Measurements from ENCODE around the gene AP1S1.
"Not testable (repeated sequence)": the region's sequence is repeated elsewhere in the genome, so short reads cannot be mapped to it uniquely, and the experiment has no call there.

AP1S1 gene

DNA sequence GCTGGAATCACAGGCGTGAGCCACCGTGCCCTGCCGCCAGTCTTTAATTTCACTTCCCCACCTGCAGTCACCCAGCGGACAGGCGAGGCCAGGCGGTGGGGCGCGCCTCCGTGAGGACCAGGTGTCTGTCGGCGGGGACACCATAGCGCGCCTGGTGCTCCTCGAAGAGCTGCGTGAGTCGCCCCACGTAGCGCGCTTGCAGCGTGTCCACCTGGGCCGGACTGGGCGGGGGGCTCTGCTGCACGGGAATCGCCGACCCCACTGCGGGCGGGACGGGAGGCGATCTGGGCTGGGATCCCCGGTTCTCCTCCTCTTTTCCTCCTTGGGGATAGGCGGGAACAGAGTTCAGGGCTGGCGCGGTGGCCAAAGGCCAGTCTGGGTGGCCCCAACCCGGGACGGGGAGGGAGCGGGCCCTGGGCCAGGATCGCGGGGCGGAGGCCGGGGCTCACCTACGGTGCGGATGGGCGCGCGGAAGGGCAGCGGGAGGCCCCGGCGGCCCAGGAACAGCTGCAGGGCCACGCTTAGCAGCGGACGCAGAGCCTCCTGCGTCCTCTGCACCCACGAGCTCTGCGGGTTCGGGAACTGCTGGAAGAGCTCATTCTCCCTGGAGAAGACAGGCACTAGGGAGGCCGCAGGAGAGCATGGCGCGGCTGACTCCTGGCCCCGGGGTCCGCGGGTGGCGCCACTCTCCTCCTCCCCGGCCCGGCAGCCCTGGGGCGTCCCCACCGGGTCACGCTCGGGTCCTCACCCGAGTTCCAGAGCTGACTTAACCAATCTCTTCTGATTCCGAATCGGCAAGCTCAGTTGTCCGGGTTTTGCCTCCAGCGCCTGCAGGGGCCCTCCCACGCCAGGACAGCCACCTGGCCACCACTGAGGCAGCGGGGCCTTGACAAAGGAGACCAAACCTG is 47.7 kb downstream of the AP1S1 start:
- no peak for DNase-seq

DNA sequence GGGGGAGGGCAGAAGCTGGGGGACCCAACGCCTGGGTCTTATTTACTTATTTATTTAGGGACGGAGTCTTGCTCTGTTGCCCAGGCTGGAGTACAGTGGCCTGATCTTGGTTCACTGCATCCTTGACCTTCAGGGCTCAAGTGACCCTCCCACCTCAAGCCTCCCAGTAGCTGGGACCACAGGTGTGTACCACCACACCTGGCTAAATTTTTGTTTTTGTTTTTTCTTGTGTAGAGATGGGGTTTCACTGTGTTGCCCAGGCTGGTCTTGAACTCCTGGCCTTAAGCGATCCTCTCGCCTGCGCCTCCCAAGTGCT is 48.3 kb downstream of the AP1S1 start:
- DNase-seq = no peak

DNA sequence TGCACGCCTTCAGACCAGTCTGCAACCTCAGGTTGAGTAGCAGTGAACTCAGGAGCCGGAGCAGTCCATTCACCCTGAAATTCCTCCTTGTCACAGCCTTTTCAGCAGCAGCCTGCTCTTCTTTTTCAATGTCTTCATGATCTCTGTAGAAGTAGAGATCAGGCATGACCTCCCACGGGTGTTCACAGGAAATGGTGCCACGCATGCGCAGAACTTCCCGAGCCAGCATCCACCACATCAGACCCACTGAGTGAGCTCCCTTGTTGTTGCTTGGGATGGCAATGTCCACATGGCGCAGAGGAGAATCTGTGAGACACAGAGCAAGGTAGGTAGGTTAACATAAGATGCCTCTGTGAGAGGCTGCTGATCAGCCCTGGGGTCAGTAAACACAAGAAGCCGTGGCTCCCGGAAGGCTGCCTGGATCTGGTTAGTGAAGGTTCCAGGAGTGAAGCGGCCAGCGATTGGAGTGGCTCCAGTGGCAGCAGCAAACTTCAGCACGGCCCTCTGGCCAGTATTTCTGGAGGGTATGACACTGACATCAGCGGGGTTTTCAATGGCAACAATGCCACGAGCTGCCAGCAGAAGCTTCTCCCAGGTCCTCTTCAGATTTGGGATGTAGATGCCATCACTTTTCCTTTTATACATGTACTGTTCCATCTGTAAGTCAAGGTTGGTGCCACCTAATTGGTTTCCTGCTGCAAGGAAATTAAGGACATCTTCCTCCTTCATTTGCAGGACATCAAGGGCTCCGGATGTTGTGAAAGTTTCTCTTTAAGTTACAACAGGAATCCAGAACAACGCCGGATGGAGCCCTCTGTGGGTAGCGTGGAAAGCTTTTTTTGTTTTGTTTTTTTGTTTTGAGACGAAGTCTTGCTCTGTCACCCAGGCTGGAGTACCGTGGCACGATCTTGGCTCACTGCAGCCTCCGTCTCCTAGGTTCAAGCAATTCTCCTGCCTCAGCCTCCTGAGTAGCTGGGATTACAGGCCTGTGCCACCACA is 49.8 kb downstream of the AP1S1 start:
- not testable (repeated sequence) for DNase-seq

DNA sequence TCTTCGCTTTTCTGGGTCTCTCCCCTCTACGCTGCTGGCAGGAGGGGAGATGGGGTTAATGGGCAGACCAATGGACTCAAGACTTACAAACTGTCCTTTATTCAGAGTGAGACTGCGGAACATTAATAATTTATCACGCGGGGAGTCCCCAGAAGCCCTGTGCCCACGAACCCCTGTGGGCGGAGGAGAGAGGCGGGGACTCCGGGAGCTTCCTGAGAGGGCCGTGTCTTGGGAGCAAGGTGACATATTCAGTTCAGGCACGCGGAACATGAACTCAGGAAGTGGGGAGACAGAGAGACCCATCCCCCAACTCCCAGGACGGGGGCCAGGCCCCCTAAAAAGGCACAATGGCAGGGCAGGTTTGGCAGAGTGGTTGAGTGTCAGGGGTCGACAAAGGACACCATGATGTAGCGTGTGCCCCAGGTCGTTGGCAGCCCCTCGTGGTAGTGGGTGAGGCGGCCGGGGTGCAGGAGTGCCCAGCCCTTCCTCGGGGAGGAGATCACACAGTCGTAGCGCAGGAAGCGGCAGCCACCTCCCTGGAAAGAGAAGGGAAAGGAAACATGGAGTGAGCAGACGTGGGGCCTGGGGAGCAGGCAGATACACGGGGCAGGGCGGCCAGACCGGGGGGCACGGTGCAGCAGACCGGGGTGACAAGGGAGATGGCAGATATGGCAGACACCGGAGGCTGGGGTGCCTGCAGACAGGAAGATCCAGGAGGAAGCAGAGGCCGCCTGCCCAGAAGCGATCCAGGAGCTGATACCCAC is 51.8 kb downstream of the AP1S1 start:
- DNase-seq = no peak

DNA sequence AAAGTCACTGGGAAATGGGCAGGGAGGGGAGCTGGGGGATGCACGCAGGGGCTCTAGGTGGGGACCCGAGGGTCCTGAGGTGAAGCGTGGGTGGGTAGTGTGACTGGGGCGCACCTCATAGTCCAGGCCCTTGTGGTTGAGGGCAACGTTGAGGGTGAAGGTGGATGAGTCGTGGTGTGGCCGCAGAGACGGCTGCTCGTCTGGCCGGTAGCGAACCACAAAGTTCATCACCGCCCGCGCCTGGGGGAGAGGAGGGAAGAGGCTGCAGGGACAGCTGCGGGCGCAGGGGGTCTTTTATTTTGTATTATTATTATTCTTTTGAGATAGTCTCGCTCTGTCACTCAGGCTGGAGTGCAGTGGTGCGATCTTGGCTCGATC is 52.4 kb downstream of the AP1S1 start:
- no peak for DNase-seq

DNA sequence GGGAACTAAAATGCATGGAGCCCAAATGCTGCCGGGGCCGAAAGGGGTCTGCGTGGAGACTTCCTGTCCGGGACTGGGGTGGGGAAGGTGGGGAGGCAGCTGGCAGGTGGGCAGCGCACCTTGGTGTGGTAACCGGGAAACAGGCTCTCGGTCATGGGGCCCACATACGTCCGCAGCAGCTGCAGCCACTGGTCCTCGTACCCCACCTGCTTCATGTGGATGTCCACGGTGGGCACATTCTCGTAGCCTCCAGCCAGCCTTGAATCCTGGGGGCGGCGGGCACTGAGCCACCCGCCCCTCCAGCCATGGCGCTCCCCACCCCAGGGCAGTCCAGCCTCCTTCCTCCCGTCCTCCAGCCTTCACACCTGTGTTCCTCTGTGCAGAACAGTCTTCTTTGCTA is 53.2 kb downstream of the AP1S1 start:
- DNase-seq = no peak

DNA sequence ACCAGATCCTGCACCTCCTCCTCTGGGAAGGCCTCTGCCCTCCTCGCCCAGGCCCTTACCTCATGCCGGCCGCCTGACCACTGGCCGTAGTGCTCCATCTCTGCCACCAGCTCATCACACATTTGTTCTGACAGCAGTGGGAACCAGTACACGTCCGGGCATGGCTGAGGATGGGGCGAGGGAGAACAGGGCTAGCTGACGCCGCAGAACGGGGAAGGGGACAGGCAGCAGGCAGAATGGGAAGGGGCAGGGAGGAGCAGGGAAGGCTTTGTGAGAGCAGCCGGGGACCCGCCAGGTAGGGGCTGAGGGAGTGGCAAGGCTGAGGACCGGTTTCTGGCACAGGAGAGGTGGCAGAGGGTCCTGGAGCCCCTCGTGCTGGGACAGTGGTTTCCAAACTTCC is 54.5 kb downstream of the AP1S1 start:
- no peak for DNase-seq

DNA sequence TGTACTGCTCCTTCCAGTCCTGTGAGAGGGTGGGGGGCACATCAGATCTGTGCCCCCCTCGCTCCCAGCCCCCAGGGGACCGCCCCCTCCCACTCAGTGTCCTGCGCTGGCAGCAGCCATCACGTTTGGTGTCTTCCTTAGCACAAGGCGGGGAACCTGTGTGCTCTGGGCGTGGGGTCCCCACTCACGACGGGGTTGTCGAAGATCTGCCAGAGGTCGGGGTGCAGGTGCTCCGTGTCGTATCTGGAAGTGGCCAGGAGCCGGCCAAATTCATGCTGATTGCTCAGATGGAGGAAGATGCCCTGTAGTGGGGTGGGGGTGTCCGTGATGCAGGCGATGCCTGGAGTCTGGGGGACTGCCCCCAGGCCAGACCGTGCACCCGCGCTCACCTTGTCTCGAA is 55.9 kb downstream of the AP1S1 start:
- no peak for DNase-seq

Data from NCI-H774 (cell line).